Panc1 (cell line): ENCODE results near the gene CLK2. TPM values are rescaled to one million over a fixed set of nuclear protein-coding genes. Genes with fewer than 3 reads are reported as not detected.

Source experiments
- ATAC-seq: fragments of 200-7000 bp; cut with Tn5 transposase; 2 replicates; pipeline ENCODE4 v1.9.1; 2020; ENCODE audit warnings: mild to moderate bottlenecking, moderate library complexity
- BruUV-seq: library from RNA; stranded (reverse); fragments of 400-500 nt; replicated peaks from 2 replicates; lab custom pipeline; 2021; lab: Mats Ljungman, UMichigan
- CTCF ChIA-PET: fragments of 300-600 bp; sonication (Branson Sonifier 250); formaldehyde crosslinking; loops from one replicate; lab custom pipeline; 2022; ENCODE audit warnings: antibody characterized with exemption; lab: Charles Lee
- POLR2A ChIA-PET: fragments of 300-600 bp; sonication (Branson Sonifier 250); formaldehyde crosslinking; loops from one replicate; lab custom pipeline; 2022; ENCODE audit warnings: antibody characterized with exemption; lab: Charles Lee
- DNase-seq: peaks from one replicate; pipeline ENCODE4 v3.0.0-alpha.2; 2010; ENCODE audit warnings: low read depth, low spot score
- H3K27ac ChIP-seq: 2 replicates; pipeline ENCODE4 v1.5.1; 2011; ENCODE audit warnings: mild to moderate bottlenecking, low read length, inconsistent platforms
- H3K27me3 ChIP-seq: fragments of 200-500 bp; sonication (Bioruptor generic); 2 replicates; pipeline ENCODE4 v1.6.0; 2014; ENCODE audit warnings: low read length, inconsistent platforms; ENCODE audit not compliant: control insufficient read depth, insufficient read depth
- H3K36me3 ChIP-seq: fragments of 200-500 bp; sonication (Bioruptor generic); 2 replicates; pipeline ENCODE4 v1.5.1; 2014; ENCODE audit warnings: inconsistent platforms, mild to moderate bottlenecking, low read length, moderate library complexity; ENCODE audit not compliant: control insufficient read depth, insufficient read depth
- H3K4me1 ChIP-seq: 2 replicates; pipeline ENCODE4 v1.5.1; 2011; ENCODE audit warnings: inconsistent platforms, mild to moderate bottlenecking, low read length, moderate library complexity; ENCODE audit not compliant: control insufficient read depth, insufficient read depth
- H3K4me3 ChIP-seq, 2 experiments: 2 replicates each; pipeline ENCODE4 v1.5.1; 2011 to 2012; ENCODE audit warnings: low read depth in 2 of 2, low read length in 2 of 2, mild to moderate bottlenecking in 2 of 2, inconsistent platforms in 1 of 2, moderate library complexity in 1 of 2
- H3K9me3 ChIP-seq: fragments of 200-500 bp; sonication (Bioruptor generic); 2 replicates; pipeline ENCODE4 v1.5.1; 2014; ENCODE audit warnings: low read depth, mild to moderate bottlenecking, inconsistent platforms, low read length, moderate library complexity; ENCODE audit not compliant: control insufficient read depth, insufficient read depth
- POLR2AphosphoS5 ChIP-seq: IDR thresholded peaks from 2 replicates; pipeline ENCODE4 v1.6.1; 2012; ENCODE audit warnings: mild to moderate bottlenecking, low read depth, low read length, moderate library complexity
- SIN3A ChIP-seq: IDR thresholded peaks from 2 replicates; pipeline ENCODE4 v1.6.1; 2012; ENCODE audit warnings: low read depth, mild to moderate bottlenecking, low read length, moderate library complexity, borderline replicate concordance; ENCODE audit not compliant: insufficient read depth
- TCF7L2 ChIP-seq: IDR thresholded peaks from 2 replicates; pipeline ENCODE4 v1.6.1; 2011; ENCODE audit warnings: mild to moderate bottlenecking, low read depth, low read length, inconsistent platforms
- in situ Hi-C: cut with HindIII; loops from 2 replicates; pipeline ENCODE4 v1.10.0; 2016; ENCODE audit warnings: low sequenced_read_pairs, low pct_unique_long_range_greater_than_20kb
- intact Hi-C: fragments of 100-400 bp; cut with micrococcal nuclease; formaldehyde crosslinking; loops from one replicate; pipeline ENCODE4 v1.10.0; 2022; ENCODE audit not compliant: unreplicated experiment
- total RNA-seq: library from RNA; stranded (reverse); gene quantifications from one replicate; pipeline ENCODE4 v1.2.1, GENCODE V29; 2021; ENCODE audit not compliant: unreplicated experiment
- TF ChIP-seq, protein P1 (sequence below), 2 experiments: IDR thresholded peaks; 2 replicates each; pipeline ENCODE4 v1.6.1; 2011 to 2012; ENCODE audit warnings: low read depth in 2 of 2, control low read depth in 1 of 2, low read length in 1 of 2, mild to moderate bottlenecking in 1 of 2, moderate library complexity in 1 of 2; ENCODE audit not compliant: insufficient read depth in 1 of 2
- TF ChIP-seq, protein P2 (sequence below): fragments of 450-650 bp; IDR thresholded peaks from 2 replicates; pipeline ENCODE4 v1.5.1; 2017; ENCODE audit warnings: mild to moderate bottlenecking

Gene CLK2
- total RNA-seq, 1 experiment from 2014 or later: 43.6 TPM

GRCh38 chr1:155261493-155261851 is 11.8 kb downstream of the CLK2 start:
- BruUV-seq: no TSS peak
- Histone ChIP-seq H3K27me3 (no peaks in the 10 kb centered on the region), H3K27ac (peak overlapping the region; percentile 97), H3K36me3 (peaks cover 13% of the 10 kb centered on the region), H3K9me3 (no peaks in the 10 kb centered on the region), H3K4me1 (peaks cover 13% of the 10 kb centered on the region), H3K4me3 (peak overlapping the region; percentile 87 to 95)
- intact Hi-C loops (no loop called here), in situ Hi-C loops (no loop called here)
- TF ChIP-seq, protein P1, sequence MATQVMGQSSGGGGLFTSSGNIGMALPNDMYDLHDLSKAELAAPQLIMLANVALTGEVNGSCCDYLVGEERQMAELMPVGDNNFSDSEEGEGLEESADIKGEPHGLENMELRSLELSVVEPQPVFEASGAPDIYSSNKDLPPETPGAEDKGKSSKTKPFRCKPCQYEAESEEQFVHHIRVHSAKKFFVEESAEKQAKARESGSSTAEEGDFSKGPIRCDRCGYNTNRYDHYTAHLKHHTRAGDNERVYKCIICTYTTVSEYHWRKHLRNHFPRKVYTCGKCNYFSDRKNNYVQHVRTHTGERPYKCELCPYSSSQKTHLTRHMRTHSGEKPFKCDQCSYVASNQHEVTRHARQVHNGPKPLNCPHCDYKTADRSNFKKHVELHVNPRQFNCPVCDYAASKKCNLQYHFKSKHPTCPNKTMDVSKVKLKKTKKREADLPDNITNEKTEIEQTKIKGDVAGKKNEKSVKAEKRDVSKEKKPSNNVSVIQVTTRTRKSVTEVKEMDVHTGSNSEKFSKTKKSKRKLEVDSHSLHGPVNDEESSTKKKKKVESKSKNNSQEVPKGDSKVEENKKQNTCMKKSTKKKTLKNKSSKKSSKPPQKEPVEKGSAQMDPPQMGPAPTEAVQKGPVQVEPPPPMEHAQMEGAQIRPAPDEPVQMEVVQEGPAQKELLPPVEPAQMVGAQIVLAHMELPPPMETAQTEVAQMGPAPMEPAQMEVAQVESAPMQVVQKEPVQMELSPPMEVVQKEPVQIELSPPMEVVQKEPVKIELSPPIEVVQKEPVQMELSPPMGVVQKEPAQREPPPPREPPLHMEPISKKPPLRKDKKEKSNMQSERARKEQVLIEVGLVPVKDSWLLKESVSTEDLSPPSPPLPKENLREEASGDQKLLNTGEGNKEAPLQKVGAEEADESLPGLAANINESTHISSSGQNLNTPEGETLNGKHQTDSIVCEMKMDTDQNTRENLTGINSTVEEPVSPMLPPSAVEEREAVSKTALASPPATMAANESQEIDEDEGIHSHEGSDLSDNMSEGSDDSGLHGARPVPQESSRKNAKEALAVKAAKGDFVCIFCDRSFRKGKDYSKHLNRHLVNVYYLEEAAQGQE (IDR thresholded peaks at IDR 0.05; ENCODE audit: insufficient read depth in 1 of 2, low read depth in 2 of 2, low read length in 1 of 2): no peak
- TF ChIP-seq POLR2AphosphoS5 (no peak), TCF7L2 (no peak)
- TF ChIP-seq, protein P2, sequence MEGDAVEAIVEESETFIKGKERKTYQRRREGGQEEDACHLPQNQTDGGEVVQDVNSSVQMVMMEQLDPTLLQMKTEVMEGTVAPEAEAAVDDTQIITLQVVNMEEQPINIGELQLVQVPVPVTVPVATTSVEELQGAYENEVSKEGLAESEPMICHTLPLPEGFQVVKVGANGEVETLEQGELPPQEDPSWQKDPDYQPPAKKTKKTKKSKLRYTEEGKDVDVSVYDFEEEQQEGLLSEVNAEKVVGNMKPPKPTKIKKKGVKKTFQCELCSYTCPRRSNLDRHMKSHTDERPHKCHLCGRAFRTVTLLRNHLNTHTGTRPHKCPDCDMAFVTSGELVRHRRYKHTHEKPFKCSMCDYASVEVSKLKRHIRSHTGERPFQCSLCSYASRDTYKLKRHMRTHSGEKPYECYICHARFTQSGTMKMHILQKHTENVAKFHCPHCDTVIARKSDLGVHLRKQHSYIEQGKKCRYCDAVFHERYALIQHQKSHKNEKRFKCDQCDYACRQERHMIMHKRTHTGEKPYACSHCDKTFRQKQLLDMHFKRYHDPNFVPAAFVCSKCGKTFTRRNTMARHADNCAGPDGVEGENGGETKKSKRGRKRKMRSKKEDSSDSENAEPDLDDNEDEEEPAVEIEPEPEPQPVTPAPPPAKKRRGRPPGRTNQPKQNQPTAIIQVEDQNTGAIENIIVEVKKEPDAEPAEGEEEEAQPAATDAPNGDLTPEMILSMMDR: no peak
- DNase-seq (no peak), ATAC-seq (no peak)
- ChIA-PET POLR2A (no interaction called here), CTCF (interaction anchor here (1.1 kb wide), 1 partner anchor 11 kb away, joined by 4 read pairs; no protein-coding TSS in a partner anchor)

DNA sequence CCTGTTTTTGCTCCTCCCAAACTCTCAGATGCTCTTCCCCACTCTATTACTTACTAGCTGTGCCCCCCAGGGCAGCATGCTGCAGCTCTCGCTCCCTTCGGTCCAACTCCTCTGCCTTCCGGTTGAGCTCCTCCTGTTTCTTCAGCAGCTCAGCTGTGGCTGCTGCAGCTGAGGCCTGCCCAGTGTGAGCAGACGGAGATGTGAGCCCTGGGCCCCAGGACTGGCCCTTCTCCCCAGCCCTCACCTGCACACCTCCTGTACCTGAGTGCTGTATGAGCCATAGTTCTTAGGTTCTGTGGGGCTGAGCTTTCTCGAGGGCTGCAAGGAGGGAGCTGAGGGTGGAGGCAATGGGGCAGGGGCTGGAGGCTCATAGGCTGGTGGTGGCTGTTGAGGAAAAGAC is 13.0 kb downstream of the CLK2 start:
- ChIA-PET POLR2A (no interaction called here), CTCF (no interaction called here)
- DNase-seq: no peak
- H3K27me3 ChIP-seq: no peaks in the 10 kb centered on the region
- TF ChIP-seq, protein P1 (IDR thresholded peaks at IDR 0.05; ENCODE audit: insufficient read depth in 1 of 2, low read depth in 2 of 2, low read length in 1 of 2): no peak
- TF ChIP-seq, protein P2: no peak
- TF ChIP-seq POLR2AphosphoS5: no peak
- TF ChIP-seq TCF7L2: no peak
- TF ChIP-seq SIN3A: no peak
- in situ Hi-C loops: no loop called here
- H3K4me3 ChIP-seq: no peak overlapping the region; a peak in 1 of 4 replicates
- no peak overlapping the region for H3K27ac ChIP-seq
- H3K36me3 ChIP-seq: peaks cover 13% of the 10 kb centered on the region
- BruUV-seq: no TSS peak
- peaks cover 16% of the 10 kb centered on the region for H3K4me1 ChIP-seq
- intact Hi-C loops: no loop called here
- H3K9me3 ChIP-seq: no peaks in the 10 kb centered on the region
- no peak for ATAC-seq
